ENCODE data around the gene EFCAB6.

Gene EFCAB6

DNA sequence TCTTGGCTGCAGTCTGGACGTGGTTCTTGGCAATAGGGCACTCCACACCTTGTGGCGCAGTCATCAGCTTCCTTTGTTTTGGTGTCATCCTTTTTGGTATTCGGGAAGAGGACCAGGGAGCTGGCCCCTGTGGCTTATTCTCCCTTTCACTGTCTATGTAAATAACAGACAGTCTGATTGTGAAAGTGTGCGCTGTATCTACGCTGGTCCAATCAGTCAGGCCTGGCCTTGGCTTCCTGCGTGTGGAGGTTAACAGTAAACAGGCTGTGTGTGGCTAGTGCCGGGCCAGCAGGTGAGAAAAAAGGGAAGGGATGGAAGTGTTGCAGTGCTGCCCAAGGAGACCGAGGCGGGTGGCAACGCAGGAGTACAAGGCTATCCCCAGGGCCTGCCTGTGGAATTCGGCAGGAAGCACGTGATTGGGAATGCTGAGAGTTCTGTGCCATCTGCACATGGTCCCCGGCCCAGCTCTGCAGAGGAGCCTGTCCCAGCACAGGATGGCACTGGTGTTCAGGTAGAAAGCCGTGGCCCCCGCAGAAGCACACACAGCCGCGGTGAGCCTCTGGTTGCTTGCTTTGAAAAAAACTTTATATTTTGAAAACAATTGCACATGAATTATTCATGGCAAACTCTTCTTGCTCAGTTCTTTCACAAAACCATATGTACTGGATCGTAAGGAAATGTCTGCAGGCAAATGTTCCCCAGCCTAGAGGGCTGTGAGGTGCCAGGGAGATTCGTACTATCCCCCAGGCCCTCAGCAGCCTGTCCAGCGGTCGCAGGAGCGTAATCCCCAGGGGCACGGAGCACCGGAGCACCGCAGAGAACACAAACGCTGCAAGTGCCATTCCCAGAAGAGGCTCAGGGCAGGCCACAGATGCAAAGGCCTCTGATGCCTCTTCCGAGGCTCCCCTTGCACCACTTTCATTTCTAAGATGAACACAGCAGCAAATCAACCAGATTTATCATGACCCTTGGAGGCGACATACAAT is 174.5 kb downstream of the EFCAB6 start:
- no peak for DNase-seq

- DNase-seq, result no peak
Observed at GRCh38 chr22:43636086-43636485, 176.0 kb downstream of the EFCAB6 start.

DNA sequence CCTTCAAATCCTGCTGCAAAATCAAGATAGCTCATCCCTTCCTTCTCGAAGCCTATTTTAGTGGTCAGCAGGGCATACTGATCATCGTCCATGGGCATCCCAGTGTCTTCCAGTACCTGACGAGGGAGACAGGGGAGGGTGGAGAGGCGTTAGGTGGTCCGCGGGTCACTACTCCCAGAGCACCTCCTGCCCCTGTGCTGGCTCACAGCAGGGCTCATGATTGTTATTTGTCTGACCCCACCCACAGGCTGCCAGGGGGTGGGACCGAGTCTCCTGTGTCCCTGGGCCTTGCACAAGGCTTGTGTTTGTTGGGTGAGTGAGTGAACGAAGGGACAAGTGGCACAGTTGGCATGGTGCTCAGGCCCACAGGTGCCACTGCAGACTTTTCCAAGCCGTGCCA is 177.0 kb downstream of the EFCAB6 start:
- no peak for DNase-seq

DNA sequence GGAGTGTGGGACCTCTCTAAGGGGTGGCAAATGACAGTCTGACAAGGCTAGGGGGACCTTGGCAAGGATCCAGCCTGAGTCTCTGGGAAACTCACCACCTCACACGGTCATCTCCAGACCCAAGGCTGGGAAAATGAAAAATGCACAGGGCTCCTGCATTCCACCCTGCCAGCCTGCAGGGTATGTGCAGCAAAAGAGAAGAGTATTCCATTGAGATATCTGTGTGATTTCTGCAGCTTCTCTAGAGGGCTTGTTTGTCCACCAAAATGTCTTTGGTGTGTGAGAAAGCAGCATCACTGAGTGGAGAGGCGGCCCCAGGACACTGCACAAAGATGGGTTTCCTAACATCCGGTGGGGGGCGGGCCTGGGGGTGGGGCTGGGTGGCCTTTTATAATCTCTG is 177.8 kb downstream of the EFCAB6 start:
- DNase-seq, result no peak

- DNase-seq, result no peak
Observed at GRCh38 chr22:43633631-43634285, 178.3 kb downstream of the EFCAB6 start.

DNA sequence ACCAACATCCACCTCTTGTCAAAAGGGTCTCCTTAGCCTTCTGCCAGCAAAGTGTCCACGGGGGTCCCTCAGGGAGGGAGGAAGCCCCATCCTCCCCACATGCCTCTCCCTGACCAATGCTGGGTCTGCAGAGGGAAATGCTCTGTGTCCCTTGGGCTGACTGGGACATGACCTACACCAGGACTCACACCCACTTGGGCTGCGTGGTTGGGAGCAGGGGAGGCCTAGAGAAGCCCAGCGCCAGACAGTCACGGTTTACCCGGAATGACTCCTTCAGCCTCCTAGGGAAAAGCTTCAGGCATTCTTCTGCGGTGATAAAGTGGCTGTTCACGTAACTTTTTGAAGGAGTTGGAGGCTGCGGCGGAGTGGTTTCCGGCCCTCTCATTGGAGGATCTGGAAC is 180.3 kb downstream of the EFCAB6 start:
- no peak for DNase-seq

GRCh38 chr22:43631201-43631600 is 180.9 kb downstream of the EFCAB6 start:
- no peak for DNase-seq

DNA sequence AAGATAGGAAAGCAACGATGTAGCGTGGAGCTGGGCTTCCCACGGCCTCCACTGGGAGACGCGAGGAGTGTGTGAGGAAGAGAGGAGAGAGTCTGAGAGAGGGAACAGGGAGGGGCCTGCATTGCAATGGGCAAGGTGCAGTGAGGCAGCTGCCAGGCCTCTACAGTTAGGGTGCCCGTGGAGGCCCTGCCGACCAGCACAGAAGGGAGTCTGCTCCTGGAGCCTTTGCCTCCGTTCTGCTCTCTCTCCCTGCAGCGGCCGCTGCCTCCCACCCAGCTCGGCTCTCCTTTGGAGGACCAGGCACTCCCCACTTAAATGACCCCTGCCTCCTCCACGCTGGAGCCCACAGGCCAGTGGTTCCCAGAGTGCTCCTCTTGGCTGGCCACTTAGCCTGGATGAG is 181.7 kb downstream of the EFCAB6 start:
- no peak for DNase-seq

DNA sequence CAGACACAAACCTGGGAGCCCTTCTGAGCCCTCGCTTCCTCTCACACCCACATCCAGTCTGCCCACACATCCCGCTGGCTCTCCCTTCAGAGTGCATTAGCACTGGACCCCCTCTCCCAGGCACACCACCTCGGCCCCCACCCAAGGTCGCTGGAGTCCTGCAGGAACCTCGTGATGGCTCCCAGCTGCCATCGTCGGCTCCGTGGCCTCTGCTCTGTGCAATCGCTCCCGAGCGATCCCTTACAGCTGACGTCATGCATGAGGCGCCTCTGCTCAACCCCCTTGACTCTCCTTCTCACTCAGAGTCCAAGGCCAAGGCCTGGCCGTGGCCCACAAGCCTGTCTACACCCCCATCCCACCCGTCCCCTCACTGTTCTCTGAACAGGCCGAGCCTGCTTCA is 183.9 kb downstream of the EFCAB6 start:
- DNase-seq, result peak; percentile 35

DNA sequence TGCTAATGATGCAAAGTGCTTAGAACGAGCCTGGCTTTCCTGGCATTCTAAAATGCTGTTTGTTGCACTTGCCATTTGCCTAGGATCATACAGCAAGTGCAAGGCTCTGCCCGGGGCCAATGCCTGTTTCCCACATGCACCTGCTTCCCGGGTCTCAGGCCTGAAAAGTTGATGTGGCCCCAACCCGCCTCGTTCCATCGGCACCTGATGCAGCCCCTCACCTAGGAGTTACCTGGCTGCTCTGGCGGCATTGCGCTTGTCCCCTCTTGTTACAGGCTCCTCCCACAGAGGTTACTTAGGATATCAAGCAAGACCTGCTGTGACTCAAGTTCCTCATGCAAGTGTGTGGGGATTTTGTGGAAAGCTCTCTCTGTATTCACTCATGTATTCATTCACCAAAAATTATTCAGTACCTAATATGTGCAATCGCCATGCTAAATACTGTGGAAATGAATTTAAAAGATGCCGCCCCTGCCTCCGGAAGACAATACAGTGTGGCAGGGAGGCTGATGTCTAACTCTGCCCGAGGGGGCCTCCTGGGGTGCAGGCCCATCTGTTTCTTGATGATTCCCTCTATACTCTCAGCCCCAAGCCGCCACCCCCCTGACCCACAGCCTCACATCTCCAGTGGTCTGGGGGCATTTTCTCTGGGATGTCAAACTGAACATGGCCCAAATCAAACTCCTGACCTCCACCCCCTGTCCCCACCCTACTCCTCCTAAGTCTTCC is 184.5 kb downstream of the EFCAB6 start:
- no peak for DNase-seq

DNA sequence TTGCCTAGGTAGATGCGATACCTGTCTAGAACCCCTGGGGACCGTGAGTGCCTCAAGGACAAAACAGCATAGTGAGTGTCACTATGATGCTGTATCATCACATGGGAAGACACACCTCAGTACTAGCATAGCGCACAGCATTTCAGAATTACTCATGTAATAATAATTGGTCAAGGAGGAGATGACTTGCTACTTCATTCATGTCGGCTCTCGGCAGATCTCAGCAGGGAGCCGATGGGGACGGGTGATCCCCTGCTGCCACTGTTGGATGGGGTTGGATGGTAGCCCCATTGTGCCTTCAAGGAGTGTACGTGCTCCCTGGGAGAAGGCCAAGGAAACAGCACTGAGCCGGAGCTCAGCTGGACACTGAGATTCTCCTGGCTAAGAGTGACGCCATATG is 186.9 kb downstream of the EFCAB6 start:
- no peak for DNase-seq

- no peak for DNase-seq
Observed at GRCh38 chr22:43624144-43624998, 187.7 kb downstream of the EFCAB6 start.

DNA sequence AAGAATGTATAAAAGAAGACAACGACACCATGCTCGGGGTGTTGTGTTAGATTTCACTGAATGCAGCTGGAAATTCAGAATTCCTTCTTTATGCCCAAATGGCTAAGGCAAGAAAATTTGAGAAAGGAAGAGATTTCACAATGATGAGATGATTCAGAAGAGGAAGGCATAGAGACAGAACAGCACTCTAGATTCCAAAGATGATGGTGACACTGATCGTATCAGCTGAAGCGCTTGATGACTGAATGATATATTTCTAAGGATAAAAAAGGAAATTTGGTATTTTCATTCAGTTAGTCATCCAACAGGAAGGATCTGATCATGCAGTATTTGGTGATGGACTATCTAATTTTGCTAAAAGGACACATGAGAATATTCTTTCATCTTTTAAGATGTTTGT is 189.2 kb downstream of the EFCAB6 start:
- DNase-seq, result no peak

GRCh38 chr22:43620197-43620596 is 191.9 kb downstream of the EFCAB6 start:
- no peak for DNase-seq

DNA sequence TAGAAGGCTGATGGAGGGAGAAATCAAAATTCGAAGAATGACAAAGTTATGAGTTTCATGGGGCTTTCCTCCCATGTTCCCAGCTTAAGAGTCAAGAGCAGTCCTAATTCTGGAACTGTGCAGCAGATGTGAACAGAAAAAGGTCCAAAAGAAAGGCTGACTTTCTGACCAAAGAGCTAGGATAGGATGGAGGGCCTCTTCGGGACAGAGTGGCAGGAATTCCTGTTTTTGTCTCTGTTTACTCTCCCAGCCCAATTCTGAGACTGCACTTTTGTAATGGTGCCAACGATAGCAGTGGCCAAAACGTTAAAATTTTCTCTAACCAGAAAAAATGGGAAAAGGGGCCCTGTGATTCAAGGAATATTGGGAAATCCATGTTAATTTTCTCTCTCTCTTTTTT is 193.6 kb downstream of the EFCAB6 start:
- no peak for DNase-seq

- DNase-seq, result no peak
Observed at GRCh38 chr22:43616645-43617044, 195.5 kb downstream of the EFCAB6 start.

GRCh38 chr22:43600265-43600664 is 211.8 kb downstream of the EFCAB6 start:
- no peak for DNase-seq

- no peak for DNase-seq
Observed at GRCh38 chr22:43592476-43592875, 219.6 kb downstream of the EFCAB6 start.

GRCh38 chr22:43591380-43591779 is 220.7 kb downstream of the EFCAB6 start:
- DNase-seq, result no peak

GRCh38 chr22:43587574-43587973 is 224.5 kb downstream of the EFCAB6 start:
- DNase-seq, result no peak

DNA sequence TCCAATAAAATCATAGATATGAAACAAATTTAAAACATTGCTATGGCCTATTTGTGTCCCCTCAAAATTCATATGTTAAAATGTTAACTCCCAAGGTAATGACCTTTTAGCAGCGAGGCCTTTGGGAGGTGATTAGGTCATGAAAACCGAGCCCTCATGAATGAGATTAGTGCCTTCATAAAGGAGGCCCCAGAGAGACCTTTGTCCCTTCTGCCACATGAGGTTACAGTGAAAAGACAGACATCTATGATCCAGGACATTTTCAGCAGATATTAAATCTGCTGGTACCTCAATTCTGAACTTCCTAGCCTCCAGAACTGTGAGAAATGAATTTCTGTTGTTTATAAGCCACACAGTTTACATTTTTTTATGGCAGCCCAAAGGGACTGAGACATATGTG is 228.6 kb downstream of the EFCAB6 start:
- DNase-seq, result no peak

GRCh38 chr22:43582394-43582793 is 229.7 kb downstream of the EFCAB6 start:
- DNase-seq, result no peak

Measured in right kidney (tissue), 1 donor.